Measurements from ENCODE around the gene ZDHHC19. TPM values are rescaled to one million over a fixed set of nuclear protein-coding genes. Genes with fewer than 3 reads are reported as not detected.
"Not testable (repeated sequence)": the region's sequence is repeated elsewhere in the genome, so short reads cannot be mapped to it uniquely, and the experiment has no call there.

ZDHHC19 gene
- total RNA-seq, 1 donor from 2014 or later, result not detected

DNA sequence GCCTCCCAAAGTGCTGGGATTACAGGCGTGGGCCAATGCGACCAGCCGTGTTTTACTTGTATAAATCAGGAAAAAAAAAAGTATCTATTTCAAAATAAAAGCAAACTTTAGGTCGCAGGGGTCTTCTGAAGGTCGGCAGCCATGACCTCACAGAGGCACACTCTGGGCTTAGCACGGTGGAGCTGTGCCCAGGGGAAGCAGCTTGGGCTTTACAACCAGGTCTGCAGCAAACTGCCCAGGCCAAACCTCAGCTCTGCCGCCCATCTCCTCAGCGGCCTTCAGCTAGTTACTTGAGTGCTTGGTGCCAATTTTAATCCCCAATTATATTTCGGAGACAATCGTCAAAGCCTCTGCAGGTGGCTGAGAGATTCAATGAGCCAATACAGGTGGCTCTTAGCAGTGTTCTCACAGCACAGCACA, 30.1 kb downstream of the ZDHHC19 start:
- DNase-seq (ENCODE audit: low spot score in 2 of 2) (no peak), FAIRE-seq (no peak)

- FAIRE-seq, result no peak
- no peak for DNase-seq (ENCODE audit: low spot score in 2 of 2)
These were observed 30.9 kb downstream of the ZDHHC19 start for GRCh38 chr3:196180346-196180745.

DNA sequence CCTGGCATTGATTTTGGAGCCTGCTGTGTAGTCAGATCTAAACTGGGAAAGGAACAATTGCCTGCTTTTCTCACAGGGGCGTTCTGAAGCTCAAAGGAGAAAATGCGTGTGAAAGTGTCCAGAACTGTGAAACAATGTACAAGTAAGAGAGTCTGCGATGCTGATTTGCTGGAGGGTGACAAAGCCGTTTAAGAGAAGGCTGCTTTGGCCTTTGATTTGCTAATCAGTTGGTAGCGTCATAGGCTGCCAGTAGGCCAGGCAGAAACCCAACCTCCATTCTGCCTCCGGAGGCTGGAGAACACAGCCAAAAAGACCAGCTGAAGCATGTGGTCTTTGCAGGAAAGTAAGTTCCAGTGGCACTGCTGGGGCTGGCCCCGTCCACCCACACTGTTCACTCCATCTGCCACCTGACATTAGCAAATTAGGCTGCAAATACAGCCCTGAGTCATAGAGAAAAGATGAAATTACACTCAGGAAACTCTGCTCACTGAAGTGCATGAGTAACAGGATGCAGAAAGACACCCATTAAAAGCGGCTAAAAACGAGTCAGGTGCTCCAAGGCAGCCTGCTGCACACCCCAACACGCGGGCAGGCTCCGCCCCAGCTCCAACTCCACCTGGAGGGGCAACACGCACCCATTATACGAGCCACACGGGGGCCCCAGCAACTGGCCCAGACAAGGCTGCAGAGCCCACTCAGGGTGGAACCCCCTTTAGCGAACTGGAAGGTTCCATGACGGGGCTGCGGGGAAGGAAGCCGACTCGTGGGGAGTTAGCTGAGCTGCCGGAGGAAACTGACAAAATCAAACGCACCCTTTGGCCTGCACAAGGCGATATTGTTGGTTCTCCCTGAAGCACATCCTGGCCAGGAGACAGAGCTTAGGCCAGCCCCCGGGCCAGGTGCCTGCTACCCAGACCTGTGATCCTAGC, 31.6 kb downstream of the ZDHHC19 start:
- FAIRE-seq (no peak), DNase-seq (ENCODE audit: low spot score in 2 of 2) (peak; percentile 68 to 83)

GRCh38 chr3:196178993-196179379, 32.2 kb downstream of the ZDHHC19 start:
- FAIRE-seq, result no peak
- DNase-seq (ENCODE audit: low spot score in 2 of 2), result no peak

GRCh38 chr3:196177967-196178366, 33.2 kb downstream of the ZDHHC19 start:
- DNase-seq (ENCODE audit: low spot score in 2 of 2), result no peak
- no peak for FAIRE-seq

DNA sequence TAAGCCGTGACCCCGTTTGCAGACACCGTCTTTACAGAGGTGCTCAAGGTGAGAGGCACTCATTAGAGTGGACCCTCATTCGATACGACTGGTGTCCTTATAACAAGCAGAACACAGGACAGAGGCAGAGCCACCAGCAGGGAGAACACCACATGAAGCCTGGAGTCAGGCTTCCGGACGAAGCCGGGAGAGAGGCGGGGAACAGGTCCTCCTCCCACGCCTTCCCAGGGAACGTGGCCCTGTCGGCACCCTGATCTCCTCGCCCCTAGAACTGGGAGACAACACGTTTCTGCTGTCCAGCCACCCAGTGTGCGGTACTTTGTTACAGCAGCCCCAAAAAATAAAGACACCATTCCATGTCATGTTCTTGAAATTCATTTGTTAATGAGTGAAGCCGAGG, 33.6 kb downstream of the ZDHHC19 start:
- no peak for FAIRE-seq
- DNase-seq (ENCODE audit: low spot score in 2 of 2), result no peak

DNA sequence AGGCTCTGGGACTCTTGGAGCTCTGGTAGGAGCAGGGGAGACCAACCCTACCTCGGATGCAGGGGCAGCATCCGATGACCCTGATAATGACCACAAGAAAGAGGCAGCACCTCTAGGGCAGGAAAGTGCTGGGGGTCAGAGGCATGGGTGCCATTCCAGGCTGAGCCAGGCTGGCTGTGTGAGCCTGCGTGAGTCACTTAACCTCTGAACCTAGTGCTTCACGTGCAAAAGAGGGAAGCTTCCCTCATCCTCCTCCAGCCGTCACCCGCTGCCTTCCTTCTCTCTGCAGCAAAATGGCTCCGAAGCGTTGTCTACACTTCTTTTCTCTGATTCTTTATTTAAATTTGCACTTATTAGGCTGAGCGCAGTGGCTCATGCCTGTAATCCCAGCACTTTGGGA, 35.5 kb downstream of the ZDHHC19 start:
- no peak for DNase-seq (ENCODE audit: low spot score in 2 of 2)
- no peak for FAIRE-seq

DNA sequence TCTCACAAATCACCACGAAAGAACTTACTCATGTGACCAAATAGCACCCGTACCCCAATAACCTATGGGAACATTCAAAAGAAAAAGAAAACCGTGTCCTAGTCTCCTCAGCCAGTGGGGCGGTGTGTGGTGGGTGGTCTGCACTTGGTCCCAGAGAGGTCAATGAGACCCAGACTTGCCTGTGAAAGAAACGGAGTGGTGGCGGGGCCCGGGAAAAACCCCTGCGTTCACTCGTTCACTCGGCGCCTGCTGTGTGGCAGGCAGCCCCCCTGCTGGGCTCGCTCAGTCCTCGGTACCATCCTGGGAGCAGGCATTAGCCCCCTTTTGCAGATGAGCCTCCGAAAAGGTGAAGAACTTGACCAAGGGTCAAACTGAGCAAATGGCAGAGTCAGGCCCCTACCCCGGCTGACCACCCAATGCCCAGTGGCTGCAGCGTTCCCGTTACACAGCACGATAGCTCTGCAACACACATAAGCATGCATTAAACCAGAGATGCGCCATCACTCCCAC, 36.0 kb downstream of the ZDHHC19 start:
- FAIRE-seq (no peak), DNase-seq (ENCODE audit: low spot score in 2 of 2) (no peak)

GRCh38 chr3:196174652-196175051, 36.5 kb downstream of the ZDHHC19 start:
- no peak for DNase-seq (ENCODE audit: low spot score in 2 of 2)
- FAIRE-seq, result no peak

- not testable (repeated sequence) for FAIRE-seq; DNase-seq (ENCODE audit: low spot score in 2 of 2)
These were observed 40.9 kb downstream of the ZDHHC19 start for GRCh38 chr3:196170296-196170695.

GRCh38 chr3:196169836-196170240, 41.4 kb downstream of the ZDHHC19 start:
- no peak for FAIRE-seq
- no peak for DNase-seq (ENCODE audit: low spot score in 2 of 2)

DNA sequence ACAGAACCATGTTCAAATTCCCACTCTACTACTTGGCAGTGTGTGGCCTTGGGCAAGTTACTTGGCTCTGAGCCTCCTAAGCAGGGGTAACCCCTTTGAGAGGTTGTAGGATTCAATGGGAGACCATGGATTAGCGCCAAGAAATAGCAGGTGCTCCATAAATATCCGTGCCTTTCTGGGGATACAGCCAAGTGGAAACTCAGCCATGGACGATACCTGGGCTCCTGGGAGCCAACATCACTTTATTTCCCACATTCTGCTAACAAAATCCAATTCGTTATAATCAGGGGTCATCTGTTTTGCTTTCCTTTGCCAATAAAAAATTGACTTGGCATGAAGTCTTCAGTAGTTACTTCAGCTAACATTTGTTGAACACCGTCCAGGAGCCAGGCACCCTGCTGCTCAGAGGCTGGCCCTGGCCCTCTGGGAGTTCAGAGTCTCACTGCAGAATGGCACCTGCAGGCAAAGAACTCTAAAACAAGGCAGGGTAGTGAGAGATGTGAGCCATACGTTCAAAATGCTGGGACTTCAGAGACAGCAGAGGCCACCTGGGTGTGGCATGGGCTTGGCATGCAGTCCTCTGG, 42.3 kb downstream of the ZDHHC19 start:
- DNase-seq (ENCODE audit: low spot score in 2 of 2), result no peak
- no peak for FAIRE-seq

DNA sequence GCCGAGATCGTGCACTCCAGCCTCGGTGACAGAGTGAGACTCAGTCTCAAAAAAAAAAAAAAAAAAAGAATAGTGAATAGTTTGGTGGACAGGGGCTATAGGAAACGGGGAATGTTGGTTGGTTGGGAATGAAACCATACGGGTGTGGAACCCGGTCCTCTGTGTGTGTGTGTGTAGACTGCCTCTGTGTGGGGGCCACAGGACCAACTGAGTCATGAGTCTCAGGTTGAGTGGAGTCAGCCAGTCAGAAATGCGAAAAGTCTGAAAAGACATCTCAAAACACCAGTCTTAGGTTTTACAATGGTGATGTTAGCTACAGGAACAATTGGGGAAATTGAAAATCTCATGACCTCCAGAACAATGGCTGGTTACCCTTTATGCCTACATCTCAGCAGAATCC, 44.5 kb downstream of the ZDHHC19 start:
- FAIRE-seq, result no peak
- DNase-seq (ENCODE audit: low spot score in 2 of 2), result no peak

DNA sequence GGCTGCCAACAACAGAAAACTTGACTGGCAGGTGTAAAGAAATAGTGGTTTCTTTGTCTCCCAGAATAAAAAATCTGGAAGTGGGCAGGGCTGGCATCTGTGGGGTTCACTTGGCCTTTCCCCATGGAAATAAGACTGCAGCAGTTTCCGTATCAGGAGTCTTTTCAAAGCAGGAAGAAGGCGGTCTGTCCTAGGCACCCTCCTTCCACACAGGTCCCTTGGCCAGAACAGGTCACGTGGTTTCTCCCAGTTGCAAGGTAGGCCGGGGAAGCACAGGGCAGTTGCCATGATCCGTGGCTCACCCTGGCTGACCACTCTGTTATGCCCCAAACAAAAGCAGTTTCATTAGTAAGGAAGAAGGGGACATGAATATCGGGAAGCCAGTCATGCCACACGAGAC, 45.4 kb downstream of the ZDHHC19 start:
- FAIRE-seq, result no peak
- no peak for DNase-seq (ENCODE audit: low spot score in 2 of 2)

DNA sequence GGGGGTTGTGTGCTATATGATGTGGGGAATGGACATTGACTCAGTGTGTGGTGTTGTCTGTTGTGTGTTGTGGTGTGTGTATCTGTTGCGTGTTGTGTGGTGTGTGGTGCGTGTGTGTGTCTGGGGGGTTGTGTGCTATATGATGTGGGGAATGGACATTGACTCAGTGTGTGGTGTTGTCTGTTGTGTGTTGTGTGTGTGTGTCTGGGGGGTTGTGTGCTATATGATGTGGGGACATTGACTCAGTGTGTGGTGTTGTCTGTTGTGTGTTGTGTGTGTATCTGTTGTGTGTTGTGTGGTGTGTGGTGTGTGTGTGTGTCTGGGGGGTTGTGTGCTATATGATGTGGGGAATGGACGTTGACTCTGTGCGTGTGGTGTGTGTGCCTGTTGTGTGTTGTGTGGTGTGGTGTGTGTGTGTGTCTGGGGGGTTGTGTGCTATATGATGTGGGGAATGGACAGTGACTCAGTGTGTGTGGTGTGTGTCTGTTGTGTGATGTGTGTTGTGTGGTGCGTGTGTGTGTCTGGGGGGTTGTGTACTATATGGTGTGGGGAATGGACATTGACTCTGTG, 46.1 kb downstream of the ZDHHC19 start:
- DNase-seq (ENCODE audit: low spot score in 2 of 2); FAIRE-seq: not testable (repeated sequence)

DNA sequence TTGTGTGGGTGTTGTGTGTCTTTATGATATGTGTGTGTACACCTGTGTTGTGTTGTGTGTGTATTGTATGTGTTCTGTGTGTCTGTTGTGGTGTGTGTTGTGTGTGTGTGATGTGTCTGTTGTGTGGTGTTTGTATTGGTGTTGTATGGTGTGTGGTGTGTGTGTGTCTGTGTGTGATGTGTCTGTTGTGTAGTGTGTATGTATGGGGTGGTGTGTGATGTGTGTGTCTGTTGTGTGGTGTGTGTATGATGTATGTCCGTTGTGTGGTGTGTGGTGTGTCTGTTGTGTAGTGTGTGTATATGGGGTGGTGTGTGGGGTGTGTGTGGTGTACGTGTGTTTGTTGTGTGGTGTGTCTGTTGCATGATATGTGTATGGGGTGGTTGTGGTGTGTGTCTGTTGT, 46.6 kb downstream of the ZDHHC19 start:
- DNase-seq (ENCODE audit: low spot score in 2 of 2) (no peak), FAIRE-seq (no peak)

- FAIRE-seq, result no peak
These were observed 47.3 kb downstream of the ZDHHC19 start for GRCh38 chr3:196163666-196164493.

GRCh38 chr3:196163212-196163611, 48.0 kb downstream of the ZDHHC19 start:
- FAIRE-seq (no peak), DNase-seq (ENCODE audit: low spot score in 2 of 2) (no peak)

More at GRCh38 chr3:196163666-196164493, 47.3 kb downstream of the ZDHHC19 start:
- DNase-seq (ENCODE audit: low spot score in 2 of 2), result no peak

DNA sequence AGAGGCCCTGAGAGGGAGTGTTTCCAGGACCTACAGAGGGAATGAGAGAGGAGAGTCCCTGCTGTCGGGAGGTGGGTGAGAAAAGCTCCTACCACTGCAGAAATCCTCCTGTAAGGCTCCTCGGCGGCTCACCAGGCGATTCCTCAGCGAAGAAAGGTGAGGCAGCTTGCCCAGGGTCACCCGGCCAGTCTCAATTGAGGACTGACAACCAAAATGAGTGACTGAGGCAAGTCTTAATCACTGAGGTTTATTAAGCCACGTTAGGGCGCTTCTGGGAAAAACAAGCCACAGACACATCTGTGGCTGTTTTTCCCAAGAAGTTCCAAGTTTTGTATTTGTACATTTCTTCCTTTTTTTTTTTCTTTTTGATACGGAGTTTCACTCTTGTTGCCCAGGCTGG, 48.5 kb downstream of the ZDHHC19 start:
- DNase-seq (ENCODE audit: low spot score in 2 of 2) (no peak), FAIRE-seq (no peak)
